Measurements from ENCODE around the gene ATXN2.
"Not testable (repeated sequence)": the region's sequence is repeated elsewhere in the genome, so short reads cannot be mapped to it uniquely, and the experiment has no call there.

The ATXN2 gene

DNA sequence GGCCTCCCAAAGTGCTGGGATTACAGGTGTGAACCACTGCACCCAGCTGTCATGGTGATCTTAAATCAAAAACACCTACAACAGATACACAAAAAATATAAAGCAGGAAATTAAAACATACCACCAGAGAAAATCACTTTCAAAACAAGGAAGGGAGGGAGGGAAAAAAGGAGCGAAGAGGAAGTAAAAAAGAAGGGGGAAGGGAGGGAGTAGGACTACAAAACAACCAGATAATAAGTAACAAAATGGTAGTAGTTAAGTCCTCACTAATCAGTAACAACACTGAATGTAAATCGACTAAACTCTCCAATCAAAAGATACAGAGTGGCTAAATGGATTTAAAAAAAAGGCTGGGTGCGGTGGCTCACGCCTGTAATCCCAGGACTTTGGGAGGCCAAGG, 104.4 kb downstream of the ATXN2 start:
- Histone ChIP-seq H3K79me2 (ENCODE audit: insufficient read depth, low read length) (no peaks in the 10 kb centered on the region), H3K9ac (ENCODE audit: low read length) (no peak overlapping the region), H3K4me2 (ENCODE audit: low read length) (no peak overlapping the region), H3K9me3 (ENCODE audit: low read length) (no peaks in the 10 kb centered on the region), H3K27me3 (ENCODE audit: insufficient read depth, low read length) (no peaks in the 10 kb centered on the region), H2AFZ (ENCODE audit: low read length) (no peak overlapping the region), H3K4me1 (ENCODE audit: insufficient read depth, low read length, severe bottlenecking) (no peaks in the 10 kb centered on the region), H3K9me2 (ENCODE audit: low read depth, low read length) (no peaks in the 10 kb centered on the region), H3K4me3 (ENCODE audit: low read depth, low read length, poor library complexity, severe bottlenecking) (no peak overlapping the region), H3K27ac (ENCODE audit: low read depth, low read length, poor library complexity, severe bottlenecking) (no peak overlapping the region), H3F3A (ENCODE audit: insufficient read depth, low read length) (no peaks in the 10 kb centered on the region), H3K36me3 (ENCODE audit: insufficient read depth, low read length) (peaks cover 13% of the 10 kb centered on the region), H4K20me1 (ENCODE audit: insufficient read depth, low read length) (no peaks in the 10 kb centered on the region)
- no peak for TF ChIP-seq EZH2 (IDR thresholded peaks at IDR 0.05; ENCODE audit: borderline replicate concordance, low read length)
- no peak for TF ChIP-seq CTCF (IDR thresholded peaks at IDR 0.05; ENCODE audit: low read length)

- H3F3A ChIP-seq (ENCODE audit: insufficient read depth, low read length); H3K27me3 ChIP-seq (ENCODE audit: insufficient read depth, low read length); H3K9me3 ChIP-seq (ENCODE audit: low read length); H4K20me1 ChIP-seq (ENCODE audit: insufficient read depth, low read length); H2AFZ ChIP-seq (ENCODE audit: low read length); H3K4me1 ChIP-seq (ENCODE audit: insufficient read depth, low read length, severe bottlenecking); H3K9me2 ChIP-seq (ENCODE audit: low read depth, low read length); H3K4me3 ChIP-seq (ENCODE audit: low read depth, low read length, poor library complexity, severe bottlenecking); H3K4me2 ChIP-seq (ENCODE audit: low read length); H3K27ac ChIP-seq (ENCODE audit: low read depth, low read length, poor library complexity, severe bottlenecking); H3K79me2 ChIP-seq (ENCODE audit: insufficient read depth, low read length); H3K9ac ChIP-seq (ENCODE audit: low read length): not testable (repeated sequence)
- peaks cover 18% of the 10 kb centered on the region for H3K36me3 ChIP-seq (ENCODE audit: insufficient read depth, low read length)
Measured at GRCh38 chr12:111492979-111493378, 106.1 kb downstream of the ATXN2 start.

DNA sequence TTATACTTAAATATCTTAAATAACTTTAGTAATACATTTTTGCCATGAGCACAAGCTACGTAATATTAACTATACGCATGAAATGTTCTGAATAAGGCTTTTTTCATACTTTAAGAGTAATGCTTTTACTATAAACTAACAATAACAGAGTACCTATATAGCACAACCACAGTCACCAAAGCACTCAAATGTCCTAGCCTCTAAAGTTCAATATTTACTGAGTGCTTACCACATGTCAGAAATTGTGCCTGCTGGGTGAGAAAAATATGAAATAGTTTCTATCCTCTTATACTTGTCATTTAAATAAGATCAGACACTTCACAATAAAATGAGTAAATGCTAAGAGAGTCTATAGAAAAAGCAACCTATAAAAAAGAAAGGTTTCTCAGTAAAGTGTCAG, 110.3 kb downstream of the ATXN2 start:
- Histone ChIP-seq H2AFZ (ENCODE audit: low read length) (no peak overlapping the region), H3K4me1 (ENCODE audit: insufficient read depth, low read length, severe bottlenecking) (no peaks in the 10 kb centered on the region), H3K4me3 (ENCODE audit: low read depth, low read length, poor library complexity, severe bottlenecking) (no peak overlapping the region), H3K27ac (ENCODE audit: low read depth, low read length, poor library complexity, severe bottlenecking) (no peak overlapping the region), H3K9me2 (ENCODE audit: low read depth, low read length) (no peaks in the 10 kb centered on the region), H3K36me3 (ENCODE audit: insufficient read depth, low read length) (peaks cover 29% of the 10 kb centered on the region), H3K79me2 (ENCODE audit: insufficient read depth, low read length) (no peaks in the 10 kb centered on the region), H3K4me2 (ENCODE audit: low read length) (no peak overlapping the region), H3K9ac (ENCODE audit: low read length) (no peak overlapping the region), H3F3A (ENCODE audit: insufficient read depth, low read length) (no peaks in the 10 kb centered on the region), H3K27me3 (ENCODE audit: insufficient read depth, low read length) (no peaks in the 10 kb centered on the region), H3K9me3 (ENCODE audit: low read length) (no peaks in the 10 kb centered on the region), H4K20me1 (ENCODE audit: insufficient read depth, low read length) (no peaks in the 10 kb centered on the region)
- no peak for TF ChIP-seq CTCF (IDR thresholded peaks at IDR 0.05; ENCODE audit: low read length)
- TF ChIP-seq EZH2 (IDR thresholded peaks at IDR 0.05; ENCODE audit: borderline replicate concordance, low read length) = no peak

DNA sequence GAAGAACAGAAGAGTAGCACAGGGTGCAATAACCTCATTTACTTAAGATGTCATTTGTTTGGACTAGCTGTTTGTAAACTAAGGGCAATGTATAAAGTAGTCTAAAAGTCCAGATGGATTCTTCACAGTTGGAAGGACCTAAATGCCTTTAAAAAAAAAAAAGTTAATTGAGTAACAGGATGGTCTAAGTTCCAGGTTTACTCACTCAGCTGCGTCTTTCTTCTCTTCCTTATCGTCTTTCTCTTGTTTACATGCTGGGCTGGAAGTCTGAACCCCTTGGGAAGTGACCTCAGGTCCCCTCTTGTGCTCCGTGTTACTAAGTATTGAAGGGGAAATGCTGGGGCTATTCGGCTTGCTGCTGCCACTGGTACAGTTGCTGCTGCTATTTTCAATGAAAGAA, 110.8 kb downstream of the ATXN2 start:
- no peaks in the 10 kb centered on the region for H3K9me2 ChIP-seq (ENCODE audit: low read depth, low read length)
- H3K36me3 ChIP-seq (ENCODE audit: insufficient read depth, low read length) = peaks cover 32% of the 10 kb centered on the region
- H3K27ac ChIP-seq (ENCODE audit: low read depth, low read length, poor library complexity, severe bottlenecking) = no peak overlapping the region
- H4K20me1 ChIP-seq (ENCODE audit: insufficient read depth, low read length) = no peaks in the 10 kb centered on the region
- TF ChIP-seq EZH2 (IDR thresholded peaks at IDR 0.05; ENCODE audit: borderline replicate concordance, low read length) (no peak), CTCF (IDR thresholded peaks at IDR 0.05; ENCODE audit: low read length) (no peak)
- no peaks in the 10 kb centered on the region for H3F3A ChIP-seq (ENCODE audit: insufficient read depth, low read length)
- no peak overlapping the region for H3K4me2 ChIP-seq (ENCODE audit: low read length)
- no peak overlapping the region for H3K9ac ChIP-seq (ENCODE audit: low read length)
- H3K4me3 ChIP-seq (ENCODE audit: low read depth, low read length, poor library complexity, severe bottlenecking) = no peak overlapping the region
- no peak overlapping the region for H2AFZ ChIP-seq (ENCODE audit: low read length)
- H3K27me3 ChIP-seq (ENCODE audit: insufficient read depth, low read length) = no peaks in the 10 kb centered on the region
- no peaks in the 10 kb centered on the region for H3K9me3 ChIP-seq (ENCODE audit: low read length)
- no peaks in the 10 kb centered on the region for H3K4me1 ChIP-seq (ENCODE audit: insufficient read depth, low read length, severe bottlenecking)
- no peaks in the 10 kb centered on the region for H3K79me2 ChIP-seq (ENCODE audit: insufficient read depth, low read length)
